Prostate gland (tissue), 2 donors: ENCODE data around the gene CMTM4. TPM values are rescaled to one million over a fixed set of nuclear protein-coding genes. Genes with fewer than 3 reads are reported as not detected.
"Not testable (repeated sequence)": the region's sequence is repeated elsewhere in the genome, so short reads cannot be mapped to it uniquely, and the experiment has no call there.

Experiments used
- DNase-seq: peaks from one replicate; pipeline ENCODE4 v3.0.0-alpha.2; 2019; ENCODE audit warnings: low spot score
- H3K27ac ChIP-seq, 2 donors: fragments of 200-600 bp; sonication (generic); 2 replicates each; pipeline ENCODE4 v1.5.1; 2017 to 2019
- H3K27me3 ChIP-seq: fragments of 200-600 bp; sonication (generic); replicated peaks from 2 replicates; pipeline ENCODE4 v1.5.1; 2019; ENCODE audit not compliant: insufficient read depth
- H3K36me3 ChIP-seq, 2 donors: fragments of 200-600 bp; sonication (generic); 1 replicate in 1 of 2; 2 replicates in 1 of 2; pipeline versions ENCODE4 v1.5.1 to v1.8.1; 2017 to 2019
- H3K4me1 ChIP-seq: fragments of 200-600 bp; sonication (generic); replicated peaks from 2 replicates; pipeline ENCODE4 v1.5.1; 2019
- H3K4me3 ChIP-seq, 2 donors: fragments of 200-600 bp; sonication (generic); 2 replicates each; pipeline ENCODE4 v1.5.1; 2017 to 2019
- H3K9me3 ChIP-seq: fragments of 200-600 bp; sonication (generic); 2 replicates; pipeline ENCODE4 v1.5.1; 2017
- CTCF ChIP-seq, 4 experiments: fragments of 200-600 bp in 2 of 4; fragments of 450-650 bp in 2 of 4; sonication (generic) in 2 of 4; IDR thresholded peaks; 1 replicate in 3 of 4; 2 replicates in 1 of 4; pipeline ENCODE4 v1.5.1; 2016 to 2019; ENCODE audit warnings: antibody characterized with exemption in 4 of 4, mild to moderate bottlenecking in 2 of 4, moderate library complexity in 2 of 4
- POLR2A ChIP-seq: fragments of 450-650 bp; IDR thresholded peaks from one replicate; pipeline ENCODE4 v1.6.1; 2016; ENCODE audit warnings: antibody characterized with exemption, mild to moderate bottlenecking
- POLR2AphosphoS5 ChIP-seq: sonication (generic); formaldehyde crosslinking; IDR thresholded peaks from one replicate; pipeline ENCODE4 v1.6.1; 2017; ENCODE audit warnings: antibody characterized with exemption
- WGBS: methylation state at CpG from one replicate; pipeline ENCODE4 v1.1.5; 2018; 5-methylcytosine and 5-hydroxymethylcytosine counted together
- intact Hi-C: fragments of 100-400 bp; cut with DNase I; formaldehyde crosslinking; loops from one replicate; pipeline ENCODE4 v1.14.2; 2022
- small RNA-seq, 2 donors: library from RNA; depleted of rRNA; stranded (forward); fragments of <200 nt; gene quantifications; one replicate each; pipeline ENCODE3, GENCODE V24; 2016
- total RNA-seq, 2 donors: library from RNA; depleted of rRNA; stranded (reverse); fragments of >200 nt; gene quantifications; one replicate each; pipeline ENCODE4 v1.1.0, GENCODE V29; 2016

Gene CMTM4
- total RNA-seq, 2 donors from 2014 or later: 46.9 to 57.7 TPM

- Histone ChIP-seq H3K9me3 (no peaks in the 10 kb centered on the region), H3K4me3 (no peak overlapping the region), H3K4me1 (no peaks in the 10 kb centered on the region), H3K27me3 (no peaks in the 10 kb centered on the region), H3K27ac (no peak overlapping the region), H3K36me3 (no peaks in the 10 kb centered on the region)
- TF ChIP-seq POLR2AphosphoS5: no peak
- TF ChIP-seq CTCF (IDR thresholded peaks at IDR 0.05): no peak
- TF ChIP-seq POLR2A: no peak
- no peak for DNase-seq
- WGBS: 61% methylated on average over 3 of the region's 3 CpGs
- intact Hi-C loops: no loop called here
These were observed 126.6 kb downstream of the CMTM4 start for GRCh38 chr16:66569827-66570405.

GRCh38 chr16:66569131-66569530 lies 127.4 kb downstream of the CMTM4 start:
- WGBS: 89% methylated on average over 1 of the region's 1 CpG
- Histone ChIP-seq H3K4me3 (no peak overlapping the region), H3K36me3 (no peaks in the 10 kb centered on the region), H3K27me3 (no peaks in the 10 kb centered on the region), H3K27ac (no peak overlapping the region), H3K9me3 (no peaks in the 10 kb centered on the region), H3K4me1 (no peaks in the 10 kb centered on the region)
- intact Hi-C loops: no loop called here
- TF ChIP-seq POLR2AphosphoS5 (no peak), CTCF (IDR thresholded peaks at IDR 0.05) (no peak), POLR2A (no peak)
- no peak for DNase-seq

GRCh38 chr16:66568355-66568754 lies 128.2 kb downstream of the CMTM4 start:
- Histone ChIP-seq H3K36me3 (no peaks in the 10 kb centered on the region), H3K4me1 (no peaks in the 10 kb centered on the region), H3K9me3 (no peaks in the 10 kb centered on the region), H3K27ac (no peak overlapping the region), H3K27me3 (no peaks in the 10 kb centered on the region), H3K4me3 (no peak overlapping the region)
- DNase-seq: no peak
- no peak for TF ChIP-seq POLR2AphosphoS5
- WGBS: 97% methylated on average over 2 of the region's 2 CpGs
- intact Hi-C loops: no loop called here

GRCh38 chr16:66567270-66567669 lies 129.3 kb downstream of the CMTM4 start:
- DNase-seq, H3K36me3 ChIP-seq, H3K27me3 ChIP-seq, H3K4me3 ChIP-seq, H3K27ac ChIP-seq, H3K9me3 ChIP-seq, H3K4me1 ChIP-seq, intact Hi-C loops: not testable (repeated sequence)
- 99% methylated on average over 3 of the region's 3 CpGs for WGBS

GRCh38 chr16:66566051-66566901 lies 130.3 kb downstream of the CMTM4 start, which contains the start of gene CMTM1:
CMTM1 (plus strand) TSS chr16:66566439; CDS start chr16:66566514, 75 bp downstream.
- H3K36me3 ChIP-seq: no peaks in the 10 kb centered on the region
- 94% methylated on average over 54 of the region's 54 CpGs for WGBS
- no peaks in the 10 kb centered on the region for H3K27me3 ChIP-seq
- no peaks in the 10 kb centered on the region for H3K9me3 ChIP-seq
- H3K4me1 ChIP-seq: no peaks in the 10 kb centered on the region
- H3K27ac ChIP-seq: no peak within 1 kb of the TSS
- no peak within 1 kb of the TSS for H3K4me3 ChIP-seq
- no peak for TF ChIP-seq POLR2A
- TF ChIP-seq POLR2AphosphoS5: no peak
- TF ChIP-seq CTCF (IDR thresholded peaks at IDR 0.05): no peak
- no peak for DNase-seq
- intact Hi-C loops: no loop called here

Small RNAs within 50 kb of the gene (small RNA-seq; reads per million reads assigned to genes)
- gene CKLF-CMTM1: 0 reads per million in 2 donors

Other genes with a start within 250 kb of the CMTM4 start
- 10 to 100 TPM; 28.1 to 45.9 TPM for gene TK2, start 146.6 kb downstream of the CMTM4 start, total RNA-seq
- gene CKLF, start 144.2 kb downstream of the CMTM4 start, total RNA-seq: 10 to 100 TPM; 20.5 to 28.3 TPM
- gene CMTM1, start 130.3 kb downstream of the CMTM4 start, total RNA-seq: 1 to 10 TPM; 1.5 to 2.6 TPM
- 10 to 100 TPM in 1 of 2 donors, not detected in 1; 62.9 TPM for gene CMTM2, start 117.3 kb downstream of the CMTM4 start, total RNA-seq
- 100 to 1,000 TPM in 1 of 2 donors, 10 to 100 TPM in 1; 10.7 to 133 TPM for gene CMTM3, start 92.0 kb downstream of the CMTM4 start, total RNA-seq
- gene DYNC1LI2, start 54.9 kb upstream of the CMTM4 start, total RNA-seq: 100 to 1,000 TPM in 1 of 2 donors, 10 to 100 TPM in 1; 98.1 to 149 TPM
- gene TERB1, start 104.8 kb upstream of the CMTM4 start, total RNA-seq: 1 to 10 TPM in 1 of 2 donors, not detected in 1; 2.1 TPM
- 10 to 100 TPM; 39.6 to 58.2 TPM for gene NAE1, start 134.2 kb upstream of the CMTM4 start, total RNA-seq
- 1 to 10 TPM in 1 of 2 donors, not detected in 1; 1.9 TPM for gene CA7, start 147.7 kb upstream of the CMTM4 start, total RNA-seq
- gene PDP2, start 183.8 kb upstream of the CMTM4 start, total RNA-seq: 10 to 100 TPM in 1 of 2 donors, 1 to 10 TPM in 1; 9.2 to 21.9 TPM
- gene CDH16, start 222.1 kb upstream of the CMTM4 start, total RNA-seq: not detected
- 10 to 100 TPM; 17.0 to 37.0 TPM for gene RRAD, start 228.8 kb upstream of the CMTM4 start, total RNA-seq
- 100 to 1,000 TPM in 1 of 2 donors, 10 to 100 TPM in 1; 80.2 to 159 TPM for gene CIAO2B, start 237.7 kb upstream of the CMTM4 start, total RNA-seq
- 10 to 100 TPM; 36.3 to 61.5 TPM for gene CES2, start 238.8 kb upstream of the CMTM4 start, total RNA-seq